GM23248 (cell line): ENCODE measurements around the gene SIAH2. TPM values are rescaled to one million over a fixed set of nuclear protein-coding genes. Genes with fewer than 3 reads are reported as not detected.

ENCODE experiments used
- DNase-seq: peaks from one replicate; pipeline ENCODE4 v3.0.0-alpha.2; 2015
- H2AFZ ChIP-seq: fragments of 200-600 bp; sonication (generic); 2 replicates; pipeline ENCODE4 v1.6.1; 2016; ENCODE audit warnings: antibody characterized with exemption
- H3F3A ChIP-seq: fragments of 200-600 bp; sonication (generic); 2 replicates; pipeline ENCODE4 v1.6.1; 2016; ENCODE audit warnings: mild to moderate bottlenecking, antibody characterized with exemption, mixed run types; ENCODE audit not compliant: insufficient read depth
- H3K27ac ChIP-seq: fragments of 200-600 bp; sonication (generic); 2 replicates; pipeline ENCODE4 v1.5.1; 2016; ENCODE audit warnings: mild to moderate bottlenecking
- H3K27me3 ChIP-seq: fragments of 200-600 bp; sonication (generic); replicated peaks from 2 replicates; pipeline ENCODE4 v1.6.1; 2016; ENCODE audit warnings: mild to moderate bottlenecking; ENCODE audit not compliant: insufficient read depth
- H3K36me3 ChIP-seq: fragments of 200-600 bp; sonication (generic); 2 replicates; pipeline ENCODE4 v1.6.1; 2016; ENCODE audit warnings: low read depth, mild to moderate bottlenecking
- H3K4me1 ChIP-seq: fragments of 200-600 bp; sonication (generic); 2 replicates; pipeline ENCODE4 v1.6.1; 2016; ENCODE audit warnings: mild to moderate bottlenecking; ENCODE audit not compliant: insufficient read depth
- H3K4me2 ChIP-seq: fragments of 200-600 bp; sonication (generic); one replicate; pipeline ENCODE4 v1.6.1; 2016; ENCODE audit warnings: mild to moderate bottlenecking; ENCODE audit not compliant: unreplicated experiment
- H3K4me3 ChIP-seq: fragments of 200-600 bp; sonication (generic); 2 replicates; pipeline ENCODE4 v1.5.1; 2016; ENCODE audit warnings: mild to moderate bottlenecking
- H3K79me2 ChIP-seq: fragments of 200-600 bp; sonication (generic); 2 replicates; pipeline ENCODE4 v1.6.1; 2016; ENCODE audit warnings: mild to moderate bottlenecking; ENCODE audit not compliant: insufficient read depth
- H3K9ac ChIP-seq: fragments of 200-600 bp; sonication (generic); 2 replicates; pipeline ENCODE4 v1.6.1; 2016; ENCODE audit warnings: mild to moderate bottlenecking
- H3K9me2 ChIP-seq: fragments of 200-600 bp; sonication (generic); 2 replicates; pipeline ENCODE4 v1.6.1; 2016; ENCODE audit warnings: mixed run types, mild to moderate bottlenecking, moderate library complexity; ENCODE audit not compliant: insufficient read depth
- H3K9me3 ChIP-seq: fragments of 200-600 bp; sonication (generic); one replicate; pipeline ENCODE4 v1.6.1; 2017; ENCODE audit warnings: low read depth
- H4K20me1 ChIP-seq: fragments of 200-600 bp; sonication (generic); 2 replicates; pipeline ENCODE4 v1.6.0; 2016; ENCODE audit not compliant: insufficient read depth
- EZH2 ChIP-seq: fragments of 200-600 bp; sonication (generic); IDR thresholded peaks from 2 replicates; pipeline ENCODE4 v1.6.1; 2018; ENCODE audit warnings: antibody characterized with exemption, mild to moderate bottlenecking; ENCODE audit not compliant: insufficient read depth, poor library complexity, severe bottlenecking
- EZH2phosphoT487 ChIP-seq: fragments of 200-600 bp; sonication (generic); IDR thresholded peaks from 2 replicates; pipeline ENCODE4 v1.6.1; 2018; ENCODE audit warnings: antibody characterized with exemption, moderate library complexity, mild to moderate bottlenecking, low read depth; ENCODE audit not compliant: insufficient read depth
- whole genome bisulfite sequencing, 2 experiments: methylation state at CpG; one replicate each; pipeline ENCODE4 v1.1.6; 2015 to 2017; ENCODE audit warnings: low lambda C conversion rate in 2 of 2, low coverage in 1 of 2; ENCODE audit errors: missing lambda C conversion rate in 2 of 2; 5-methylcytosine and 5-hydroxymethylcytosine counted together
- in situ Hi-C: fragments of 300-500 bp; cut with MboI; formaldehyde crosslinking; loops from 2 replicates; pipeline ENCODE4 v1.15.0; 2020
- polyA plus RNA-seq: library from polyadenylated mRNA; unstranded; fragments of >200 nt; fragmentation: Nextera tagmentation; extraction: Ambion mirVana; gene quantifications from 2 replicates; pipeline ENCODE4 v1.2.1, GENCODE V29; 2016
- total RNA-seq: library from RNA; depleted of rRNA; stranded (reverse); fragments of >200 nt; shearing (Covaris generic); gene quantifications from 2 replicates; pipeline ENCODE4 v1.2.3, GENCODE V29; 2014

The SIAH2 gene
- total and polyA plus RNA-seq, 2 experiments from 2014 or later: 27.2 to 84.7 TPM

- Histone ChIP-seq H3K4me1 (peaks cover 18% of the 10 kb centered on the region), H3K9me3 (no peaks in the 10 kb centered on the region), H2AFZ (no peak overlapping the region), H3K36me3 (no peaks in the 10 kb centered on the region), H3K79me2 (peaks cover 7% of the 10 kb centered on the region; the same call in 1 of the 2 replicates), H3F3A (peaks cover 12% of the 10 kb centered on the region), H4K20me1 (no peaks in the 10 kb centered on the region), H3K4me3 (no peak overlapping the region), H3K4me2 (no peak overlapping the region), H3K9me2 (no peaks in the 10 kb centered on the region), H3K9ac (no peak overlapping the region), H3K27me3 (no peaks in the 10 kb centered on the region), H3K27ac (no peak overlapping the region)
- WGBS, 2 experiments: 90 to 91% methylated on average over 9 of the region's 9 CpGs
- no peak for DNase-seq
- TF ChIP-seq EZH2: no peak
- TF ChIP-seq EZH2phosphoT487: no peak
- in situ Hi-C loops: no loop called here
Measured at GRCh38 chr3:150733936-150734794, 28.8 kb downstream of the SIAH2 start.

- H3K79me2 ChIP-seq: 0 out of 2 replicates have a peak, but pooled peaks cover 4% of the 10 kb centered on the region
- H3K36me3 ChIP-seq: no peaks in the 10 kb centered on the region
- H3K27me3 ChIP-seq: no peaks in the 10 kb centered on the region
- no peaks in the 10 kb centered on the region for H3K9me3 ChIP-seq
- TF ChIP-seq EZH2 (no peak), EZH2phosphoT487 (no peak)
- in situ Hi-C loops: no loop called here
- no peak overlapping the region for H3K27ac ChIP-seq
- no peak overlapping the region for H3K4me2 ChIP-seq
- H3K9me2 ChIP-seq: no peaks in the 10 kb centered on the region
- H3F3A ChIP-seq: peaks cover 10% of the 10 kb centered on the region
- no peaks in the 10 kb centered on the region for H4K20me1 ChIP-seq
- 86 to 90% methylated on average over 8 of the region's 8 CpGs for WGBS, 2 experiments
- no peak overlapping the region for H3K9ac ChIP-seq
- peaks cover 15% of the 10 kb centered on the region for H3K4me1 ChIP-seq
- no peak for DNase-seq
- no peak overlapping the region for H3K4me3 ChIP-seq
- H2AFZ ChIP-seq: no peak overlapping the region
Measured at GRCh38 chr3:150733373-150733935, 29.5 kb downstream of the SIAH2 start.

GRCh38 chr3:150729682-150730360 lies 33.1 kb downstream of the SIAH2 start:
- in situ Hi-C loops: loop anchor here (10.0 kb wide), 1 partner anchor 115 kb away; no protein-coding TSS in a partner anchor
- H3K36me3 ChIP-seq: no peaks in the 10 kb centered on the region
- TF ChIP-seq EZH2phosphoT487 (no peak), EZH2 (no peak)
- 89 to 90% methylated on average over 9 of the region's 9 CpGs for WGBS, 2 experiments
- no peak overlapping the region for H3K9ac ChIP-seq
- H3K4me2 ChIP-seq: no peak overlapping the region
- H3K27ac ChIP-seq: no peak overlapping the region
- H4K20me1 ChIP-seq: no peaks in the 10 kb centered on the region
- H3K27me3 ChIP-seq: no peaks in the 10 kb centered on the region
- no peak overlapping the region for H3K4me3 ChIP-seq
- H3K4me1 ChIP-seq: 0 out of 2 replicates have a peak, but pooled peaks cover 4% of the 10 kb centered on the region
- H3K9me3 ChIP-seq: no peaks in the 10 kb centered on the region
- no peaks in the 10 kb centered on the region for H3K9me2 ChIP-seq
- no peak overlapping the region for H2AFZ ChIP-seq
- no peaks in the 10 kb centered on the region for H3F3A ChIP-seq
- DNase-seq: no peak
- no peaks in the 10 kb centered on the region for H3K79me2 ChIP-seq
